Adipocyte (in vitro differentiated cells): ENCODE data around the gene ATPAF1.

Source experiments
- DNase-seq: peaks from one replicate; pipeline ENCODE4 v3.0.0-alpha.2; 2015; ENCODE audit warnings: low read depth
- H3K27me3 ChIP-seq: replicated peaks from 2 replicates; pipeline ENCODE4 v1.7.0; 2013; ENCODE audit warnings: mild to moderate bottlenecking, low read length, moderate library complexity; ENCODE audit not compliant: control insufficient read depth, insufficient read depth
- H3K36me3 ChIP-seq: 2 replicates; pipeline ENCODE4 v1.7.0; 2013; ENCODE audit warnings: low read length, mild to moderate bottlenecking, moderate library complexity; ENCODE audit not compliant: control insufficient read depth, insufficient read depth, severe bottlenecking
- H3K4me1 ChIP-seq: 2 replicates; pipeline ENCODE4 v1.7.0; 2013; ENCODE audit warnings: mild to moderate bottlenecking, low read length, moderate library complexity; ENCODE audit not compliant: control insufficient read depth, insufficient read depth
- H3K4me3 ChIP-seq: 2 replicates; pipeline ENCODE4 v1.7.0; 2013; ENCODE audit warnings: mild to moderate bottlenecking, low read length, moderate library complexity
- H3K9ac ChIP-seq: 2 replicates; pipeline ENCODE4 v1.7.0; 2013; ENCODE audit warnings: mild to moderate bottlenecking, low read length, moderate library complexity
- H3K9me3 ChIP-seq: 2 replicates; pipeline ENCODE4 v1.7.0; 2013; ENCODE audit warnings: mild to moderate bottlenecking, low read length, moderate library complexity; ENCODE audit not compliant: control insufficient read depth

Gene ATPAF1

GRCh38 chr1:46601257-46602007, 66.7 kb downstream of the ATPAF1 start:
- no peaks in the 10 kb centered on the region for H3K9me3 ChIP-seq
- no peak overlapping the region for H3K9ac ChIP-seq
- no peaks in the 10 kb centered on the region for H3K27me3 ChIP-seq
- no peak for DNase-seq
- peaks cover 12% of the 10 kb centered on the region for H3K4me1 ChIP-seq
- no peak overlapping the region for H3K4me3 ChIP-seq
- no peaks in the 10 kb centered on the region for H3K36me3 ChIP-seq

DNA sequence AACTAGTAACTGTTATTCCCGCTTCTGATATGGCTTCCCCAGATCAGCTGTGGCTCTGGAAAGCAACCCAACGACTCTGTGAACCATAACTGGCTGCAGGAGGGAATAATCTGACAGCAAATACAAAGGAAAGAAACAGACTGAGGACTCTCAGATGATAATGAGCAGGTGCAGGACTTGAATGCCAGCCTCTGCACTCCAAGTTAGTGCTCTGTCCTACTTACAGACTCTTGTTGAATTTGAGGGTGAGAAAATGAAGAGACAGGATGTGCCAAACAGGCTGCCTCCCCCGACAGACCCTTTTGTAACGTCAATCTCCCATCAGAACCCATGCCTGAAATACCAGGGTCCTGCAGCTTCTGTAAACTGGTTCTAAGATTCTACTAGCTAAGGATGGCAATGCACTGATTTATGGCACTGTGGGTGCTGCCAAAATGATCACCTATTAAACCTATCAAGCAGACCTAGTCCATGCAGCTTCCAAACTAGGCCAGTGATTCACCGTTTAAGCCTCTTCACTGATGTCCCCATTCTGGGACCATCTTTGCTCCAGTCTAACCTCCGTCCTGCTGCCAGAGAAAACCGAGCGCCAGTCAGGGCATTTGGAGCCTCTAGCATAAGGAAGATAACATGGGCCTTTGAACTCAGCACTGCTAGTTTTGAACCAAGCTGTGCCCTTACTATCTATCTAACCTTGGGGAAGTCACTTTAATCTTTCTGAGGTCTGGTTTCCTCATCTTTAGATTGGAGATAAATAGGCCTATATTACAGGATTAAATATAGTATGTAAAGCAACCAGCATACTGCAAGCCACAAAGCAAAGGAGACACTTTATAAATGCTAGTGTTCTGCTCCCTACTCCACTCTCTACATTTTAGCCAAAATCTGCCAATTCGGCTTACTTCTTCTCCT, 68.8 kb downstream of the ATPAF1 start:
- Histone ChIP-seq H3K9ac (no peak overlapping the region), H3K36me3 (no peaks in the 10 kb centered on the region), H3K4me3 (no peak overlapping the region), H3K27me3 (no peaks in the 10 kb centered on the region), H3K4me1 (peaks cover 13% of the 10 kb centered on the region), H3K9me3 (no peaks in the 10 kb centered on the region)
- no peak for DNase-seq

GRCh38 chr1:46596846-46597245, 71.3 kb downstream of the ATPAF1 start:
- Histone ChIP-seq H3K4me3 (no peak overlapping the region), H3K27me3 (no peaks in the 10 kb centered on the region), H3K4me1 (peaks cover 6% of the 10 kb centered on the region), H3K9me3 (no peaks in the 10 kb centered on the region), H3K36me3 (peaks cover 21% of the 10 kb centered on the region), H3K9ac (no peak overlapping the region)
- no peak for DNase-seq

- no peak overlapping the region for H3K4me3 ChIP-seq
- peaks cover 6% of the 10 kb centered on the region for H3K4me1 ChIP-seq
- no peaks in the 10 kb centered on the region for H3K9me3 ChIP-seq
- DNase-seq = no peak
- H3K9ac ChIP-seq = no peak overlapping the region
- H3K27me3 ChIP-seq = no peaks in the 10 kb centered on the region
- peaks cover 29% of the 10 kb centered on the region for H3K36me3 ChIP-seq
Measured at GRCh38 chr1:46596036-46596435, 72.1 kb downstream of the ATPAF1 start.

- no peak for DNase-seq
Measured at GRCh38 chr1:46595127-46595526, 73.0 kb downstream of the ATPAF1 start.

DNA sequence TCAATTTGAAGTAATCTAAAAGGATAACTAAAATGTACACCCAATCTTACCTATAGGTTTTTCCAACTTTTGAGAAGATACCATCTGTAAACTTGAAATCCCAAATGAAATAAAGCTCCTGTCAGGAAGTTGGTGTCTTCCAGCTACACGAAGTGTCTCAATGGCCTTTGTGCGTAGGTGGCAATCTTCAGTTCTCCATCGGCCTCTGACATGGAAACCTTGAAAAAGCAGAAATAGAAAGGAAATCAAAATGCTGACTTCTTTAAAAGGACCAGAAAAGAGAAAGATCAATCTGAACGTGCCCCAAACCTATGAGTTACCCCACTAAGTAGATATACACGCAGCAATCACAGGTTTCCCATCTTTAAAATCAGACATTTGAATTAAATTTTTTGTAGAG, 74.1 kb downstream of the ATPAF1 start:
- Histone ChIP-seq H3K9ac (no peak overlapping the region), H3K4me1 (peaks cover 6% of the 10 kb centered on the region), H3K9me3 (peaks cover 10% of the 10 kb centered on the region), H3K4me3 (no peak overlapping the region), H3K36me3 (peaks cover 49% of the 10 kb centered on the region), H3K27me3 (no peaks in the 10 kb centered on the region)
- DNase-seq = no peak

More at GRCh38 chr1:46595127-46595526, 73.0 kb downstream of the ATPAF1 start:
- H3K4me1 ChIP-seq = peaks cover 6% of the 10 kb centered on the region
- peaks cover 3% of the 10 kb centered on the region for H3K9me3 ChIP-seq
- H3K9ac ChIP-seq = no peak overlapping the region
- peaks cover 38% of the 10 kb centered on the region for H3K36me3 ChIP-seq
- no peak overlapping the region for H3K4me3 ChIP-seq
- no peaks in the 10 kb centered on the region for H3K27me3 ChIP-seq

DNA sequence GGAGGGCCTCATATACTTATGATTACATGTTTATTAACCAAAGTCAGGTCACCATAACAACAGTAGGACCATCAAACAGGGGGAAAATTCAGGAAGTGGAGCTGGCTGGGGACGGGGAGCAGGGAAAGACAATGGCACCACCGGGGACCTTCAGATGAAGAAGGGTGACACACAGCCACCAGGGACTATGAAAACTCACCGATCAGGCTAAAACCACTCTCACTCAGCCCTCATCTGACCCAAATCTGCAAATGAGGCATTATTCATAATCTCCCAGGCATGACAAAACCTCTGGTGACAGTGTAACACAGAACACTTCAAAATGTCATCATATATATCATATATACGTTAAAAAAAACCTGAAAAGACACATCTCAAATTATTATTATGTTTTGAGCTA, 75.3 kb downstream of the ATPAF1 start:
- H3K27me3 ChIP-seq = no peaks in the 10 kb centered on the region
- peaks cover 6% of the 10 kb centered on the region for H3K4me1 ChIP-seq
- no peak overlapping the region for H3K4me3 ChIP-seq
- peaks cover 52% of the 10 kb centered on the region for H3K36me3 ChIP-seq
- DNase-seq = no peak
- no peak overlapping the region for H3K9ac ChIP-seq
- H3K9me3 ChIP-seq = peaks cover 10% of the 10 kb centered on the region

GRCh38 chr1:46589529-46589928, 78.6 kb downstream of the ATPAF1 start:
- Histone ChIP-seq H3K27me3 (no peaks in the 10 kb centered on the region), H3K9me3 (peaks cover 10% of the 10 kb centered on the region), H3K36me3 (peaks cover 61% of the 10 kb centered on the region), H3K9ac (no peak overlapping the region), H3K4me1 (no peaks in the 10 kb centered on the region), H3K4me3 (no peak overlapping the region)
- no peak for DNase-seq

DNA sequence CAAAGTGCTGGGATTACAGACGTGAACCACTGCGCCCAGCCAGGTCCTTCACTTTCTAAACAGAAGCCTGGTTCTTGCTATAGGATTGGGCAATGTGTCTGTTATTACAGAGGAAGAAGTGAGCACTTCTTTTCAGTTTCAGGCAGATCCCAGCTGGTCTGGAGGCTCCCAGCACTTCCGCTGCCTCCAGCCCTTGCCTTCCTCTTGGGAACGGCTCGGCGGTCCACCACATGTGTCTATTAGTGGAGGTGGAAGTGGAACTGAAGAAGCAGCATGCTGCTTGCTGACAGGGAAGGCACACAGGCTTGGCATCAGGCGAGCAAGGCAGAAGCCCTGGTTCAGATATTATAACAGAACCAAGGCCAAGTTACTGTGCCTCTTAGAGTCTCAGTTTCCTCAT, 81.1 kb downstream of the ATPAF1 start:
- H3K4me1 ChIP-seq = no peaks in the 10 kb centered on the region
- H3K27me3 ChIP-seq = no peaks in the 10 kb centered on the region
- no peak for DNase-seq
- no peak overlapping the region for H3K4me3 ChIP-seq
- peaks cover 66% of the 10 kb centered on the region for H3K36me3 ChIP-seq
- H3K9ac ChIP-seq = no peak overlapping the region
- peaks cover 10% of the 10 kb centered on the region for H3K9me3 ChIP-seq

GRCh38 chr1:46585312-46585938, 82.7 kb downstream of the ATPAF1 start:
- Histone ChIP-seq H3K9ac (no peak overlapping the region), H3K4me3 (no peak overlapping the region), H3K36me3 (peaks cover 51% of the 10 kb centered on the region), H3K9me3 (peaks cover 10% of the 10 kb centered on the region), H3K27me3 (no peaks in the 10 kb centered on the region), H3K4me1 (no peaks in the 10 kb centered on the region)
- DNase-seq = no peak

GRCh38 chr1:46583494-46583893, 84.7 kb downstream of the ATPAF1 start:
- H3K9ac ChIP-seq = no peak overlapping the region
- H3K4me1 ChIP-seq = peaks cover 7% of the 10 kb centered on the region
- H3K4me3 ChIP-seq = no peak overlapping the region
- H3K27me3 ChIP-seq = no peaks in the 10 kb centered on the region
- no peaks in the 10 kb centered on the region for H3K9me3 ChIP-seq
- DNase-seq = no peak
- H3K36me3 ChIP-seq = peaks cover 50% of the 10 kb centered on the region
